Stomach (tissue), 9 donors: Measurements from ENCODE around the gene KCNV2. TPM values are rescaled to one million over a fixed set of nuclear protein-coding genes. Genes with fewer than 3 reads are reported as not detected.

Experiments
- DNase-seq, 2 donors: peaks; one replicate each; pipeline versions ENCODE4 v3.0.0 to v3.0.0-alpha.2; 2013 to 2019
- H3K27ac ChIP-seq, 5 donors: fragments of 200-600 bp in 4 of 5; sonication (generic) in 4 of 5; one replicate each; pipeline ENCODE4 v1.5.1; 2013 to 2019; ENCODE audit warnings: mild to moderate bottlenecking in 1 of 5, moderate library complexity in 1 of 5
- H3K27me3 ChIP-seq, 3 donors: fragments of 200-600 bp; sonication (generic); one replicate each; pipeline ENCODE4 v1.5.1; 2017 to 2019; ENCODE audit warnings: mixed run types in 1 of 3
- H3K36me3 ChIP-seq, 4 donors: fragments of 200-600 bp; sonication (generic); 1 replicate in 3 of 4; 2 replicates in 1 of 4; pipeline ENCODE4 v1.5.1; 2016 to 2019
- H3K4me1 ChIP-seq, 4 donors: fragments of 200-600 bp; sonication (generic); one replicate each; pipeline ENCODE4 v1.5.1; 2016 to 2019
- H3K4me3 ChIP-seq, 4 donors: fragments of 200-600 bp; sonication (generic) in 3 of 4; one replicate each; pipeline ENCODE4 v1.5.1; 2016 to 2019; ENCODE audit warnings: mild to moderate bottlenecking in 1 of 4
- H3K9me3 ChIP-seq, 4 donors: fragments of 200-600 bp; sonication (generic); one replicate each; pipeline ENCODE4 v1.5.1; 2016 to 2019
- EP300 ChIP-seq: sonication (generic); formaldehyde crosslinking; IDR thresholded peaks from one replicate; pipeline ENCODE4 v1.6.1; 2017; ENCODE audit warnings: antibody characterized with exemption
- POLR2A ChIP-seq, 4 donors: fragments of 450-650 bp; IDR thresholded peaks; one replicate each; pipeline ENCODE4 v1.6.1; 2016; ENCODE audit warnings: antibody characterized with exemption in 4 of 4, control low read depth in 2 of 4, mild to moderate bottlenecking in 1 of 4, moderate library complexity in 1 of 4
- POLR2AphosphoS5 ChIP-seq, 3 donors: sonication (generic); formaldehyde crosslinking; IDR thresholded peaks; one replicate each; pipeline ENCODE4 v1.6.1; 2016; ENCODE audit warnings: antibody characterized with exemption in 3 of 3
- WGBS, 5 donors: extraction: QIAGEN DNeasy Blood & Tissue Kit in 3 of 5; methylation state at CpG; one replicate each; pipeline versions ENCODE4 v1.1.5 to v1.1.7; 2013 to 2018; 5-methylcytosine and 5-hydroxymethylcytosine counted together
- intact Hi-C: fragments of 100-400 bp; cut with DNase I; formaldehyde crosslinking; loops from one replicate; pipeline ENCODE4 v1.15.1; 2023; ENCODE audit warnings: low total_unique reads
- polyA plus RNA-seq, 3 donors: library from polyadenylated mRNA; stranded (reverse); fragments of 200-250 nt; gene quantifications; one replicate each; pipeline ENCODE4 v1.2.3, GENCODE V29; 2013
- total RNA-seq, 5 donors: library from RNA; depleted of rRNA; stranded (reverse); fragments of >200 nt; gene quantifications; one replicate each; pipeline versions ENCODE4 v1.1.0 to v1.2.3, GENCODE V29; 2014 to 2016
- TF ChIP-seq, protein P1 (sequence below), 7 experiments: fragments of 450-650 bp in 4 of 7; fragments of 200-600 bp in 3 of 7; sonication (generic) in 3 of 7; IDR thresholded peaks; one replicate each; pipeline ENCODE4 v1.5.1; 2016 to 2019; ENCODE audit warnings: antibody characterized with exemption in 7 of 7, control low read depth in 2 of 7, mild to moderate bottlenecking in 1 of 7
- donor health status: healthy with polysubstance abuse.
- donor health status: Bipolar disorder and iron deficiency.
- donor health status: healthy.

Gene KCNV2
- total and polyA plus RNA-seq, 8 donors: not detected

DNA sequence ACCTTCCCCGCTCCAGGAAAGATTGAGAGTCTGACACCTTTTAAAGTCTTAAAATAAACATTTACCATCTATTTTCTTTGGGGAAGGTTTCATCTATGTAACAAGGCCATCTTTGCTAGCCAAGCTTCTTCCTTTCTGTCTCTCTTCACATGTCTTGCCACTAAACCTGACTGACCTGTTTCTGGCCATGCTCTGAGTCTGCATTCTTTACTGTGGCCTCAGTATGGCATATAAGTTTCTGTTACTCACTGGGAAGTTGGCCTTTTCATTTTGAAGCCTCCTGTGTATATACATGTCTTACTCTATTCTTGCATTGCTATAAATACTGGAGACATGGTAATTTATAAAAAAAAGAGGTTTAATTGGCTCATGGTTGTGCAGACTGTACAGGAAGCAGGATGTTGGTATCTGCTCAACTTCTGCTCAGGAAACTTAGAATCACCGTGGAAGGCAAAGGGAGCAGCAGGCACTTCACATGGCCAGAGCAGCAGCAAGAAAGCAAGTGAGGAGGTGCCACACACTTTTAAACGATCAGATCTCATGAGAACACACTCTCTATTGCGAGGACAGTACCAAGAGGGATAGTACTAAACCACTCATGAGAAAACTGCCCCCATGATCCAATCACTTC lies 48.1 kb downstream of the KCNV2 start:
- peak in 1 of 2 donors; percentile 35 for DNase-seq
- intact Hi-C loops: no loop called here
- Histone ChIP-seq H3K27ac (no peak overlapping the region), H3K36me3 (peaks cover 6 to 21% (median 17%) of the 10 kb centered on the region in 4 donors), H3K27me3 (no peaks in the 10 kb centered on the region), H3K9me3 (no peaks in the 10 kb centered on the region), H3K4me1 (peaks cover 0 to 17% (median 0%) of the 10 kb centered on the region in 4 donors), H3K4me3 (no peak overlapping the region)
- TF ChIP-seq POLR2AphosphoS5 (IDR thresholded peaks at IDR 0.05): no peak
- no peak for TF ChIP-seq POLR2A (IDR thresholded peaks at IDR 0.05)
- TF ChIP-seq EP300: no peak
- TF ChIP-seq, protein P1, sequence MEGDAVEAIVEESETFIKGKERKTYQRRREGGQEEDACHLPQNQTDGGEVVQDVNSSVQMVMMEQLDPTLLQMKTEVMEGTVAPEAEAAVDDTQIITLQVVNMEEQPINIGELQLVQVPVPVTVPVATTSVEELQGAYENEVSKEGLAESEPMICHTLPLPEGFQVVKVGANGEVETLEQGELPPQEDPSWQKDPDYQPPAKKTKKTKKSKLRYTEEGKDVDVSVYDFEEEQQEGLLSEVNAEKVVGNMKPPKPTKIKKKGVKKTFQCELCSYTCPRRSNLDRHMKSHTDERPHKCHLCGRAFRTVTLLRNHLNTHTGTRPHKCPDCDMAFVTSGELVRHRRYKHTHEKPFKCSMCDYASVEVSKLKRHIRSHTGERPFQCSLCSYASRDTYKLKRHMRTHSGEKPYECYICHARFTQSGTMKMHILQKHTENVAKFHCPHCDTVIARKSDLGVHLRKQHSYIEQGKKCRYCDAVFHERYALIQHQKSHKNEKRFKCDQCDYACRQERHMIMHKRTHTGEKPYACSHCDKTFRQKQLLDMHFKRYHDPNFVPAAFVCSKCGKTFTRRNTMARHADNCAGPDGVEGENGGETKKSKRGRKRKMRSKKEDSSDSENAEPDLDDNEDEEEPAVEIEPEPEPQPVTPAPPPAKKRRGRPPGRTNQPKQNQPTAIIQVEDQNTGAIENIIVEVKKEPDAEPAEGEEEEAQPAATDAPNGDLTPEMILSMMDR (IDR thresholded peaks at IDR 0.05): no peak
- WGBS, 5 donors: 67 to 78% (median 75%) methylated on average over 4 of the region's 4 CpGs

DNA sequence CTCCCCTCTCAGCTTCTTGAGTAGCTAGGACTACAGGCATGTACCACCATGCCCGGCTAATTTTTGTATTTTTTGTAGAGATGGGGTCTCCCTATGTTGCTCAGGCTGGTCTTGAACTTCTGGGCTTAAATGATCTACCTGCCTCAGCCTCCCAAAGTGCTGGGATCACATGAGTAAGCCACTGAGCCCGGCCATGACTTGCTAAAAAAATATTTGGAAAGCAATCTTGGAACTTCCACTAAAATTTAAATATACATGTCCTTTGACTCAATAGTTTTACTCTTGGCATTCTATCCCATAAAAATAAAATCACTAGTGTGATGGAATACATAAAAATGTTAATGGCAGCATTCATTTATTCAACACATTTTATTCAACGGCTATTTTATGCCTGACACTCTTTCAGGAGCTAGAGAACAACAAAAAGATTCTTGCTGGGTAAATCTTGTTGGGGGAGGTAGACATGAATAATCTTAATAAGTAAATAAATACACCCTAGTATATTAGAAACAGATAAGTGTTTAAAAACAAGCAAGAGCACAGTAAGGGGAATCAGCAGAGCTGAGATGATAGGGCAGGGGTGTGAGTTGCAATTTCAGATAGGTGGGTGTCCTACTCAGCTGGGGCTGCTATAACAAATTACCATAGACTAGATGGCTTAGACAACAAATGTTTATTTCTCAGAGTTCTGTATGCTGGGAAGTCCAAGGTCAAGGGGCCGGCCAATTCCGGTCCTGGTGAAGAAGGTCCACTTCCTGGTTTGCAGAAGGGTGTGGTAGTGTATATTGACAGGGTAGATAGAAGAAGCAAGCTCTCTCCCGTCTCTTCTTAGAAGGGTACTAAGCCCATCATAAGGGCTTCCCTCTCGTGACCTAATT lies 50.7 kb downstream of the KCNV2 start:
- H3K27ac ChIP-seq: no peak overlapping the region
- 76 to 85% (median 78%) methylated on average over 7 of the region's 7 CpGs for WGBS, 5 donors
- H3K27me3 ChIP-seq: no peaks in the 10 kb centered on the region
- intact Hi-C loops: no loop called here
- no peak for TF ChIP-seq POLR2A (IDR thresholded peaks at IDR 0.05)
- peaks cover 0 to 18% (median 11%) of the 10 kb centered on the region in 4 donors for H3K4me1 ChIP-seq
- no peak overlapping the region for H3K4me3 ChIP-seq
- peaks cover 0 to 2% (median under 1%) of the 10 kb centered on the region in 4 donors for H3K9me3 ChIP-seq
- peaks cover 6 to 42% (median 23%) of the 10 kb centered on the region in 4 donors for H3K36me3 ChIP-seq
- DNase-seq: no peak

DNA sequence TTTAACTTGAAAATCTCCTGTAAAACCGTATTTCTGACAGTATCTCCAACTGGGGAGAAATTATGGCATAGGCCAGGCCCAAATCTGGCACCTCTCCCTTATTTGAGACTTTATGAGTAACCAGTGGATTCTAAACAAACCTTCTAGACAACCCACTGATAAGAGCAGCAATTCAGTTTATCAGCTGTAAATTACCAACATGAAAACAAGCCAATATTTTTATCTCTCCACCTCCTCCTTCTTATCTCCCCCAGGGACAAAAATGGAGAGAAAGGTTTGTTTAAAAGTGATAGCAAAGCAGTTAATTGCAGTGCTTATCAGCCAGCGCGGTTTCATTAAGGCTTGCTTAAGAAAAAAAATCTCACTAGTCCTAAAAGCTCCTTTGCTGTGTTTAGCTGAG lies 53.8 kb downstream of the KCNV2 start:
- TF ChIP-seq POLR2AphosphoS5 (IDR thresholded peaks at IDR 0.05): peak in 2 of 3 donors; percentile 57 to 60
- TF ChIP-seq, protein P1 (IDR thresholded peaks at IDR 0.05): no peak
- Histone ChIP-seq H3K9me3 (peaks cover 0 to 28% (median 20%) of the 10 kb centered on the region in 4 donors), H3K27ac (no peak overlapping the region), H3K4me3 (no peak overlapping the region), H3K36me3 (peaks cover 11 to 70% (median 51%) of the 10 kb centered on the region in 4 donors), H3K4me1 (peaks cover 0 to 14% (median 10%) of the 10 kb centered on the region in 4 donors), H3K27me3 (no peaks in the 10 kb centered on the region)
- intact Hi-C loops: no loop called here
- peak in 1 of 2 donors; percentile 23 for DNase-seq
- 29 to 48% (median 45%) methylated on average over 3 of the region's 3 CpGs for WGBS, 5 donors

DNA sequence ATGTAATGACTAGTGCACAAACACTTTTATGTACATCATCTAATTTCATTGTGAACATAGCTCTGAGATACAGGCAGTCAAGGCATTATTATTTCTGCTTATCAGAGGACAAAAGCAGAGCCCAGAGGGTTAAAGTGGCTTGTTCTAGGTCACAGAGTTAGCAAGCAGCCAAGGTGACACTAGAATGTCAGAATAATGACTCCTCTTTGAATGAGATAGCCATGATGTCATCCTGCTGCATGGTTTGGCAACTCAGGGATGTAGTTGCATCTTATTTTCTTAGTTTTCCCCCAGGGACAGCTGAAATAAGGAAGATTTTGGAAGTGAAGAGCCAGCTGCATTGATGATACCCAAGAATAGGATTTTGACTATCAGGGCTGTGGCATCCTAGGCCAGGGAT lies 54.4 kb downstream of the KCNV2 start:
- Histone ChIP-seq H3K27me3 (no peaks in the 10 kb centered on the region), H3K36me3 (peaks cover 14 to 75% (median 56%) of the 10 kb centered on the region in 4 donors), H3K27ac (no peak overlapping the region), H3K9me3 (peaks cover 0 to 30% (median 20%) of the 10 kb centered on the region in 4 donors), H3K4me3 (no peak overlapping the region), H3K4me1 (peaks cover 0 to 14% (median 10%) of the 10 kb centered on the region in 4 donors)
- intact Hi-C loops: no loop called here
- TF ChIP-seq POLR2AphosphoS5 (IDR thresholded peaks at IDR 0.05) (no peak), EP300 (no peak), POLR2A (IDR thresholded peaks at IDR 0.05) (no peak)
- TF ChIP-seq, protein P1 (IDR thresholded peaks at IDR 0.05): no peak
- peak in 1 of 2 donors; percentile 12 for DNase-seq
